Measurements from ENCODE around the gene JOSD2.

The JOSD2 gene

GRCh38 chr19:50481351-50482149, 29.4 kb downstream of the JOSD2 start:
- TF ChIP-seq CTCF (conservative IDR thresholded peaks at IDR 0.05; ENCODE audit: control insufficient read depth, insufficient read depth, low read depth, low read length) = no peak
- no peak for DNase-seq (ENCODE audit: low read depth)
- H3K4me3 ChIP-seq (ENCODE audit: control insufficient read depth, low read depth, low read length) = no peak overlapping the region

GRCh38 chr19:50480281-50481111, 30.5 kb downstream of the JOSD2 start:
- DNase-seq (ENCODE audit: low read depth) = no peak
- no peak overlapping the region for H3K4me3 ChIP-seq (ENCODE audit: control insufficient read depth, low read depth, low read length)
- no peak for TF ChIP-seq CTCF (conservative IDR thresholded peaks at IDR 0.05; ENCODE audit: control insufficient read depth, insufficient read depth, low read depth, low read length)

GRCh38 chr19:50479761-50480251, 31.2 kb downstream of the JOSD2 start:
- no peak for TF ChIP-seq CTCF (conservative IDR thresholded peaks at IDR 0.05; ENCODE audit: control insufficient read depth, insufficient read depth, low read depth, low read length)
- no peak for DNase-seq (ENCODE audit: low read depth)
- H3K4me3 ChIP-seq (ENCODE audit: control insufficient read depth, low read depth, low read length) = no peak overlapping the region

DNA sequence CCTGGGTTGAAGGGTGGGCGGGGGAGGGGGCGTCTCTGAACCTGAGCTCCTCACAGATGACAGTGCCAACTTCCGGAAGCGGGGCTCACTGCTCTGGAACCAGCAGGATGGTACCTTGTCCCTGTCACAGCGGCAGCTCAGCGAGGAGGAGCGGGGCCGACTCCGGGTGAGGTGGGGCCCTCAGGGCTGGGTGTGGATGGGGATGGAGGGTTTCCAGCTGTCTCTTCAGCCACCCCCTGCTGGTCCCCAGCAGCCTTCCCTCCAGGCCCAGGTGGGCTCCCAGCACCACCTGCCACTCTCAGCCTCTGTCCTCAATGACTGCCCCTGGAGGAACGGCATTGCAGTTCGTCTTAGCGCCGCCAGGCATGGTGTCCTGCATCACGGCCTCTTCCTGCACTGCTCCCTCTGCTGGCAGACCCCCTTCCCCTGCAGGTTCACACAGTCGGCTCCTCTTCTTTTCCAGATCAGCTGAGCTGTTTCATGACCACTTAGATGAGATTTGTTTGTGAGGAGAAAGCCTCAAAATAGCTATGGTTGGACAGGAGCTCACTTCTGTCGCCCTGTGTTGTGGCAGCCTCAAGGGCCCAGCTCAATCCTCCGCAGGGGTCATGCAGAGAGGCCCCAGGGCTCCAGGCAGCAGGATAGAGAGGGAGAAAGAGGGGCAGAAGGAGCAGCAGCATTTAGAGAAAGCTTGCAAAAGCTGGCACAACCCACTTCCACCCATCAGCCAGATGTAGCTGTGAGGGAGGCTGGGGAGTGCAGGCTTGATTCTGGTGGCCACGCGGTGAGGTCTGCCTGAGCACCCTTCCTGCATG, 31.9 kb downstream of the JOSD2 start:
- H3K4me3 ChIP-seq (ENCODE audit: control insufficient read depth, low read depth, low read length) = no peak overlapping the region
- peak; percentile 54 for DNase-seq (ENCODE audit: low read depth)
- peak; percentile 74 for TF ChIP-seq CTCF (conservative IDR thresholded peaks at IDR 0.05; ENCODE audit: control insufficient read depth, insufficient read depth, low read depth, low read length)

DNA sequence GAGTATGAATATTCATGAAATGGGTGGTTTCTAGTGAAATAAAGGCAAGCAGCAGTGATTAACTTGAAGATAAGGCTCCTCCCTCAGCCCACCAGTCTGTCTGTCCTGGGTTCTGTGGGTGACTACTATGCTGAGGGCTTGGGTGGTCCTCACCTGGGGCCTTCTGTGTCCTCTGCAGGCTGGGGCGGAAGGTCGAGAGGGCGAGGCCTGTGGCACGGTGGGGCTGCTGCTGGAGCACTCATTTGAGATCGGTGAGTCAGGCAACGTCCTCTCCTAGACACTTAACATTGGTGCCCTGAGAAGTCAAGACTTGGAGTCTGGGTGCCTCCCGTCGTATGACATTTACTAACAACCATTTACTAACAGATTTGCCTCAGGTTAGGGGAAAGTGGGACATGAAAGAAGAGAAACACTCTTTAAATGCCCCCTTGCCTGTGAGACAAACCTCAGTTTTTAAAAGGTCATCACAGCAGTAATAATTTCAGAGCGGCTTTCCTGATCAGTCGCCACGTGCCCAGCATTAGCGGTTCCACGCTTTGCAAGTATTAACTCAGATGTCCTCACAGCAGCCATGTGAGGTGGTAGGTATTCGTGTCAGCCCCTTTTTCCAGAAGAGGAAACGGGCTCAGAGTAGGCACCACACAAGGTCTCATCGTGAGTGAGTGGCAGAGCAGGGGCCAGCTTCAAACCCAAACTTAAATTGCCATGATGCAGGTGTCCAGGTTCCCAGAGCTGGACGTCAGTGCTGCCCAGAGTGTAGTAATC, 33.1 kb downstream of the JOSD2 start:
- no peak for DNase-seq (ENCODE audit: low read depth)
- no peak overlapping the region for H3K4me3 ChIP-seq (ENCODE audit: control insufficient read depth, low read depth, low read length)
- TF ChIP-seq CTCF (conservative IDR thresholded peaks at IDR 0.05; ENCODE audit: control insufficient read depth, insufficient read depth, low read depth, low read length) = no peak

GRCh38 chr19:50476907-50477238, 34.1 kb downstream of the JOSD2 start:
- TF ChIP-seq CTCF (conservative IDR thresholded peaks at IDR 0.05; ENCODE audit: control insufficient read depth, insufficient read depth, low read depth, low read length) = no peak

More at GRCh38 chr19:50476907-50477238, 34.1 kb downstream of the JOSD2 start:
- H3K4me3 ChIP-seq (ENCODE audit: control insufficient read depth, low read depth, low read length) = peak overlapping the region; percentile 83
- DNase-seq (ENCODE audit: low read depth) = no peak

Data from fibroblast of mammary gland (primary cell).